ENCODE results near the gene PRKN. TPM values are rescaled to one million over a fixed set of nuclear protein-coding genes. Genes with fewer than 3 reads are reported as not detected.

PRKN gene
- total RNA-seq, 2 donors from 2014 or later, result 6.7 to 8.2 TPM

DNA sequence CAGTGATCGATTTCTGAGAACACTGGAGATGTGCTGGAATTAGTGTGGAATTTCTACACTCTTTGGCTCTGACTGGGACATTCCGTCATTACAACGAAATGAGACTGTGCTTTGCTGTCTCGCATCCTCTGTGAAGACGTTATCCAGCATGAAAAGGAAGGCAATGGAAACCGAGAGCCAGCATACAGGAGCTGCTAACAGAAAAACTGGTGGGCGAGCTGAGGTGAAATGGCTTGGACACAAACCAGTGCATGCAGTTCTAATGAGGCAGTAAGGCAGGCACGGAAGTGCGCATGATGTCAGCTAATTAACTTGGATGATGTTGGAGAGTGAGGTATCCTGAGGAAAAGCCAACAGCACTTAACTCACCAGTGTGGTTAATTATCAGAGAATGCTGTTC lies 1250.9 kb downstream of the PRKN start:
- ATAC-seq (peak; percentile 21), DNase-seq (peak in 1 of 4 donors; percentile 25)
- no peak overlapping the region for H3K4me3 ChIP-seq
- intact Hi-C loops (cut with DNase I), result no loop called here
- WGBS, 2 donors, result 80 to 82% methylated on average over 9 of the region's 9 CpGs
- no peaks in the 10 kb centered on the region for H3K36me3 ChIP-seq (replicated peaks in 1 of 2; ENCODE audit: insufficient read depth in 1 of 2, low read depth in 2 of 2)
- H3K27ac ChIP-seq, result no peak overlapping the region
- TF ChIP-seq POLR2A (IDR thresholded peaks at IDR 0.05), result no peak
- TF ChIP-seq, protein P1, sequence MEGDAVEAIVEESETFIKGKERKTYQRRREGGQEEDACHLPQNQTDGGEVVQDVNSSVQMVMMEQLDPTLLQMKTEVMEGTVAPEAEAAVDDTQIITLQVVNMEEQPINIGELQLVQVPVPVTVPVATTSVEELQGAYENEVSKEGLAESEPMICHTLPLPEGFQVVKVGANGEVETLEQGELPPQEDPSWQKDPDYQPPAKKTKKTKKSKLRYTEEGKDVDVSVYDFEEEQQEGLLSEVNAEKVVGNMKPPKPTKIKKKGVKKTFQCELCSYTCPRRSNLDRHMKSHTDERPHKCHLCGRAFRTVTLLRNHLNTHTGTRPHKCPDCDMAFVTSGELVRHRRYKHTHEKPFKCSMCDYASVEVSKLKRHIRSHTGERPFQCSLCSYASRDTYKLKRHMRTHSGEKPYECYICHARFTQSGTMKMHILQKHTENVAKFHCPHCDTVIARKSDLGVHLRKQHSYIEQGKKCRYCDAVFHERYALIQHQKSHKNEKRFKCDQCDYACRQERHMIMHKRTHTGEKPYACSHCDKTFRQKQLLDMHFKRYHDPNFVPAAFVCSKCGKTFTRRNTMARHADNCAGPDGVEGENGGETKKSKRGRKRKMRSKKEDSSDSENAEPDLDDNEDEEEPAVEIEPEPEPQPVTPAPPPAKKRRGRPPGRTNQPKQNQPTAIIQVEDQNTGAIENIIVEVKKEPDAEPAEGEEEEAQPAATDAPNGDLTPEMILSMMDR (IDR thresholded peaks at IDR 0.05), result no peak
- no peaks in the 10 kb centered on the region for H3K27me3 ChIP-seq
- no peaks in the 10 kb centered on the region for H3K9me3 ChIP-seq
- peaks cover 4% of the 10 kb centered on the region for H3K4me1 ChIP-seq

DNA sequence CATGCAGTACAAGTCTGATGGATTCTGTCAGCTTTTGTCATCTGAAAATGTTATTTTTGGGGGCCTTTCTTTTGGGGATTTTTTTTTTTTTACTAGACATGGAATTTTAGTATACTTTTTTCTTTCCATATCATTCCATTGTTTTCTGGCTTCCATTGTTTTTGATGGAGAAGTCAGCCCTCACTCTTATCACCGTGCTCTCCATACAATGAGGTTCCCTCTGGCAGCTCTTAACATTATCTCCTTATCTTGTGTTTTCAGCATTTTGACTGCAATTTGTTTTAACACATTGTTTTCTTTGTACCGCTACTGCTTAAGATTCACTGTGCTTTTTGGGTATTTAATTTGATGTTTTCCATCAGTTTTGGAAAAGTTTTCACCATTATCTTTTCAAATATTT lies 1262.2 kb downstream of the PRKN start:
- Histone ChIP-seq H3K4me1 (no peaks in the 10 kb centered on the region), H3K27me3 (no peaks in the 10 kb centered on the region), H3K36me3 (replicated peaks in 1 of 2; ENCODE audit: insufficient read depth in 1 of 2, low read depth in 2 of 2) (no peaks in the 10 kb centered on the region), H3K9me3 (no peaks in the 10 kb centered on the region), H3K27ac (no peak overlapping the region), H3K4me3 (no peak overlapping the region)
- intact Hi-C loops (cut with DNase I), result no loop called here
- no peak for ATAC-seq
- DNase-seq, result no peak
- WGBS, 2 donors, result 56 to 82% methylated on average over 2 of the region's 2 CpGs
- TF ChIP-seq, protein P1 (IDR thresholded peaks at IDR 0.05), result no peak
- no peak for TF ChIP-seq POLR2A (IDR thresholded peaks at IDR 0.05)

DNA sequence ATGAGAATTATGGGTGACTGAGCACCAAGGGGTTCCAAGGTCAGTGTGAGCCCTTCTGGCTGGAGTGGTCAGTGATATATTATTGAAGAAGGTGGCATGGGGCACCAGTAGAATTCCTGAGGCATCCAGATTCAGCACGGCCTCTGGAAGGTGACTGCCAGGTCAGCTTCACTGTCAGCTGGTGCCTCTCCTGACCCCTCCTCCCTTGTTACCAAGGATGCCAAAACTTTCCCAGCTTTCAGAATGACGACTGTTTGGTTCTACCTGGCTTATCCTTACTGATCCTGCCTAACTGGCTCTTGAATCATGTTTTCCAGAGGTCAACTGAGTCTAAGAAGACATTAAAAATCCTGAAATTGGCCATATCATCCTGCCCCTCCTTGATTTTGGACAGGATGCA lies 1264.5 kb downstream of the PRKN start:
- DNase-seq (no peak), ATAC-seq (no peak)
- Histone ChIP-seq H3K27me3 (no peaks in the 10 kb centered on the region), H3K4me3 (no peak overlapping the region), H3K9me3 (no peaks in the 10 kb centered on the region), H3K27ac (no peak overlapping the region), H3K4me1 (no peaks in the 10 kb centered on the region), H3K36me3 (replicated peaks in 1 of 2; ENCODE audit: insufficient read depth in 1 of 2, low read depth in 2 of 2) (no peaks in the 10 kb centered on the region)
- intact Hi-C loops (cut with DNase I), result no loop called here
- TF ChIP-seq, protein P1 (IDR thresholded peaks at IDR 0.05), result no peak
- no peak for TF ChIP-seq POLR2A (IDR thresholded peaks at IDR 0.05)
- 38 to 49% methylated on average over 2 of the region's 2 CpGs for WGBS, 2 donors

DNA sequence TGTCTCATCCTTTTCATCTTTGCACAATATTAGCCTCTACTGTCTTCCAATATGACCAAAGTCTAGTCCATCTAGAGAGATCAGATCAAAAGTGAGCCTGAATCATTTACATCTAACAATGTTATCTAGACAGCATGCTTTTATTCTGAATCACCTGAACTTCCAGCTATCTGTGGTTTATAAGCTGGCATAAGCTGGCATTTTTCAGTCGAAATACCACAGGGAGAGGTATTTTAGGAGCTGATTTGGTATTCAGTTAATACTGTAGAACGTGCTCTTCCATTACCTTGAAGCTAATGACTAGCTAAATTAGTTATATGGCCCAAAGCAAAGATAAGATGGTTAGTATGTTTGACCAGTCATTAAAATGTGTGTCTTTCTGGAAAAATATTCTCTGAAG lies 1265.4 kb downstream of the PRKN start:
- H3K4me3 ChIP-seq, result no peak overlapping the region
- H3K9me3 ChIP-seq, result no peaks in the 10 kb centered on the region
- peak; percentile 48 for ATAC-seq
- intact Hi-C loops (cut with DNase I), result no loop called here
- H3K27ac ChIP-seq, result no peak overlapping the region
- H3K36me3 ChIP-seq (replicated peaks in 1 of 2; ENCODE audit: insufficient read depth in 1 of 2, low read depth in 2 of 2), result no peaks in the 10 kb centered on the region
- 61 to 74% methylated on average over 2 of the region's 2 CpGs for WGBS, 2 donors
- no peaks in the 10 kb centered on the region for H3K27me3 ChIP-seq
- no peak for TF ChIP-seq POLR2A (IDR thresholded peaks at IDR 0.05)
- TF ChIP-seq, protein P1 (IDR thresholded peaks at IDR 0.05), result no peak
- DNase-seq, result no peak
- no peaks in the 10 kb centered on the region for H3K4me1 ChIP-seq

DNA sequence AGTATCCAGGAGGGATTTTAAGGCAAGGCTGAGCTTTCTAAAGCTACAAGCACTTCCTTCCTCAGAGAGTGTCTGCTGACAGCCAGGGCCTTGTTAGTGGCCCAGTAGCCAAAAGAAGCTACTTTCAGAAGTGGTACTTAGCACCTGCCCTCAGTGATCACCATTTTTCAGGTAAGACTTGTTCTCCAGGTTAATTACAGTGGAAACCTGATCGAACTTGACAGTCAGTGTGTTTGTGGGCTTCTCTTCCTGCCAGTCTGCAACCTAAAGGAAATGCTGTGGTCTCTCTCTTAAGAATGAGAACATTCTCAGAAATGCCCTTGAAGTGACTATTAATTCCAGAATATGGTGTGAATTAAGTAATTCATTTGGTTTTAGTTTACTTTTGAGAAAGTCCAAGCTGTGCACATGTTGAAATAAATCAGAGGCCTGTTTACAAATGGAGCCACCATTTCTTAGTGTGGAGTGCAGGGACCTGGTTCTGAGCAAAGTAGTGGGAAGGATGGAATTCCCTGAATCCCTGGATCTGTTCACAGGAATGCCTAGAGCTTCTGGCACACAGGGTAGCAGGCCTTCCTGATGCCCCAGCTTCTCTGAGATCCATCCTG lies 1268.5 kb downstream of the PRKN start:
- Histone ChIP-seq H3K27ac (no peak overlapping the region), H3K27me3 (no peaks in the 10 kb centered on the region), H3K4me1 (no peaks in the 10 kb centered on the region), H3K36me3 (replicated peaks in 1 of 2; ENCODE audit: insufficient read depth in 1 of 2, low read depth in 2 of 2) (no peaks in the 10 kb centered on the region), H3K9me3 (no peaks in the 10 kb centered on the region), H3K4me3 (no peak overlapping the region)
- TF ChIP-seq, protein P1 (IDR thresholded peaks at IDR 0.05), result no peak
- no peak for TF ChIP-seq POLR2A (IDR thresholded peaks at IDR 0.05)
- ATAC-seq, result no peak
- intact Hi-C loops (cut with DNase I), result no loop called here
- no peak for DNase-seq
- 29 to 36% methylated on average over 1 of the region's 1 CpG for WGBS, 2 donors
